DND-41 (cell line): Measurements from ENCODE around the gene ACE.

Source experiments
- ATAC-seq: fragments of 200-7000 bp; cut with Tn5 transposase; 3 replicates; pipeline ENCODE4 v1.9.1; 2021; ENCODE audit warnings: low read depth; ENCODE audit not compliant: insufficient read depth
- DNase-seq: peaks from one replicate; pipeline ENCODE4 v3.0.0-alpha.2; 2020
- H2AFZ ChIP-seq: 2 replicates; pipeline ENCODE4 v1.6.0; 2012; ENCODE audit warnings: low read depth, low read length
- H3K27ac ChIP-seq: 2 replicates; pipeline ENCODE4 v1.5.1; 2012; ENCODE audit warnings: low read length, inconsistent platforms
- H3K27me3 ChIP-seq: fragments of 200-600 bp; sonication (generic); 2 replicates; pipeline ENCODE4 v1.6.0; 2012; ENCODE audit warnings: low read length, mild to moderate bottlenecking, inconsistent platforms; ENCODE audit not compliant: insufficient read depth, poor library complexity
- H3K36me3 ChIP-seq: 2 replicates; pipeline ENCODE4 v1.5.1; 2012; ENCODE audit warnings: low read length, inconsistent platforms; ENCODE audit not compliant: insufficient read depth
- H3K4me1 ChIP-seq: 2 replicates; pipeline ENCODE4 v1.5.1; 2012; ENCODE audit warnings: mild to moderate bottlenecking, low read length; ENCODE audit not compliant: insufficient read depth
- H3K4me2 ChIP-seq: 2 replicates; pipeline ENCODE4 v1.6.0; 2012; ENCODE audit warnings: mild to moderate bottlenecking, moderate library complexity, low read length, inconsistent platforms; ENCODE audit not compliant: insufficient read depth
- H3K4me3 ChIP-seq, 2 experiments: fragments of 200-600 bp in 1 of 2; shearing (Covaris generic) in 1 of 2; 2 replicates each; pipeline ENCODE4 v1.5.1; 2012 to 2016; ENCODE audit warnings: inconsistent platforms in 2 of 2, low read length in 2 of 2, mild to moderate bottlenecking in 2 of 2, low read depth in 1 of 2, moderate library complexity in 1 of 2
- H3K79me2 ChIP-seq: 2 replicates; pipeline ENCODE4 v1.6.0; 2012; ENCODE audit warnings: low read length, inconsistent platforms; ENCODE audit not compliant: insufficient read depth
- H3K9ac ChIP-seq: 2 replicates; pipeline ENCODE4 v1.6.0; 2012; ENCODE audit warnings: low read depth, mild to moderate bottlenecking, inconsistent platforms, low read length, moderate library complexity
- H3K9me3 ChIP-seq: 2 replicates; pipeline ENCODE4 v1.5.1; 2012; ENCODE audit warnings: low read length, moderate library complexity, mild to moderate bottlenecking, inconsistent platforms; ENCODE audit not compliant: insufficient read depth, severe bottlenecking
- H4K20me1 ChIP-seq: 2 replicates; pipeline ENCODE4 v1.6.0; 2012; ENCODE audit warnings: low read length; ENCODE audit not compliant: insufficient read depth
- CTCF ChIP-seq: IDR thresholded peaks from 2 replicates; pipeline ENCODE4 v1.5.1; 2012; ENCODE audit warnings: borderline replicate concordance, low read length, moderate library complexity, mild to moderate bottlenecking; ENCODE audit not compliant: poor library complexity, severe bottlenecking; ENCODE audit errors: extremely low read depth
- EZH2 ChIP-seq: IDR thresholded peaks from 3 replicates; pipeline ENCODE4 v1.6.1; 2012; ENCODE audit warnings: borderline replicate concordance, low read depth, mild to moderate bottlenecking, moderate library complexity, low read length, inconsistent platforms; ENCODE audit not compliant: severe bottlenecking

The ACE gene

GRCh38 chr17:63482509-63482908 is 5.6 kb downstream of the ACE start:
- Histone ChIP-seq H3K4me3 (no peak overlapping the region), H3K27ac (no peak overlapping the region), H2AFZ (no peak overlapping the region), H3K9ac (no peak overlapping the region), H3K9me3 (no peaks in the 10 kb centered on the region), H3K36me3 (no peaks in the 10 kb centered on the region), H4K20me1 (peaks cover 14% of the 10 kb centered on the region), H3K4me1 (peaks cover 6% of the 10 kb centered on the region), H3K79me2 (no peaks in the 10 kb centered on the region), H3K4me2 (no peak overlapping the region), H3K27me3 (peaks cover 13% of the 10 kb centered on the region)
- ATAC-seq (no peak), DNase-seq (no peak)
- TF ChIP-seq EZH2 = no peak
- no peak for TF ChIP-seq CTCF

GRCh38 chr17:63483038-63483437 is 6.2 kb downstream of the ACE start:
- no peak overlapping the region for H3K4me2 ChIP-seq
- peaks cover 1% of the 10 kb centered on the region; the same call in 1 of the 2 replicates for H3K4me1 ChIP-seq

GRCh38 chr17:63483655-63484575 is 7.1 kb downstream of the ACE start:
- no peak for TF ChIP-seq EZH2
- no peak for TF ChIP-seq CTCF
- no peak for ATAC-seq
- H3K9ac ChIP-seq = no peak overlapping the region
- H3K4me1 ChIP-seq = no peaks in the 10 kb centered on the region
- H3K27ac ChIP-seq = no peak overlapping the region
- H4K20me1 ChIP-seq = peaks cover 3% of the 10 kb centered on the region
- H3K36me3 ChIP-seq = no peaks in the 10 kb centered on the region
- DNase-seq = no peak
- no peaks in the 10 kb centered on the region for H3K9me3 ChIP-seq
- no peaks in the 10 kb centered on the region for H3K79me2 ChIP-seq
- no peak overlapping the region for H3K4me3 ChIP-seq
- H2AFZ ChIP-seq = no peak overlapping the region
- no peak overlapping the region for H3K4me2 ChIP-seq
- no peaks in the 10 kb centered on the region for H3K27me3 ChIP-seq

More at GRCh38 chr17:63483038-63483437, 6.2 kb downstream of the ACE start:
- Histone ChIP-seq H3K4me3 (no peak overlapping the region), H4K20me1 (peaks cover 9% of the 10 kb centered on the region), H3K27ac (no peak overlapping the region), H3K9me3 (no peaks in the 10 kb centered on the region), H3K9ac (no peak overlapping the region), H3K36me3 (no peaks in the 10 kb centered on the region), H2AFZ (no peak overlapping the region), H3K79me2 (no peaks in the 10 kb centered on the region), H3K27me3 (peaks cover 7% of the 10 kb centered on the region)
- ATAC-seq (no peak), DNase-seq (no peak)
- TF ChIP-seq CTCF (no peak), EZH2 (no peak)
